CD14-positive monocyte (primary cell): Measurements from ENCODE around the gene DDN. TPM values are rescaled to one million over a fixed set of nuclear protein-coding genes. Genes with fewer than 3 reads are reported as not detected.

Experiments
- DNase-seq, 3 donors: peaks; one replicate each; pipeline ENCODE4 v3.0.0-alpha.2; 2011 to 2022
- H2AFZ ChIP-seq: 2 replicates; pipeline ENCODE4 v1.6.0; 2012; ENCODE audit warnings: mild to moderate bottlenecking, low read depth, low read length, inconsistent platforms; ENCODE audit not compliant: insufficient read depth, poor library complexity, severe bottlenecking
- H3K27ac ChIP-seq, 2 donors: 1 replicate in 1 of 2; 2 replicates in 1 of 2; pipeline ENCODE4 v1.5.1; 2012 to 2013; ENCODE audit warnings: low read length in 2 of 2, control low read depth in 1 of 2, inconsistent platforms in 1 of 2, low read depth in 1 of 2, mild to moderate bottlenecking in 1 of 2
- H3K27me3 ChIP-seq, 2 donors: one replicate each; pipeline versions ENCODE4 v1.6.0 to v1.6.1; 2011 to 2013; ENCODE audit warnings: low read length in 2 of 2; ENCODE audit not compliant: control insufficient read depth in 2 of 2, insufficient read depth in 2 of 2
- H3K36me3 ChIP-seq, 2 donors: replicated peaks in 1 of 2; 1 replicate in 1 of 2; 2 replicates in 1 of 2; pipeline versions ENCODE4 v1.5.1 to v1.6.1; 2012 to 2013; ENCODE audit warnings: low read length in 2 of 2, control low read depth in 1 of 2, inconsistent platforms in 1 of 2, mild to moderate bottlenecking in 1 of 2; ENCODE audit not compliant: insufficient read depth in 2 of 2, control insufficient read depth in 1 of 2
- H3K4me1 ChIP-seq, 2 donors: 1 replicate in 1 of 2; 2 replicates in 1 of 2; pipeline versions ENCODE4 v1.5.1 to v1.6.1; 2012 to 2013; ENCODE audit warnings: low read length in 2 of 2, control low read depth in 1 of 2, inconsistent platforms in 1 of 2, mild to moderate bottlenecking in 1 of 2, moderate library complexity in 1 of 2; ENCODE audit not compliant: insufficient read depth in 2 of 2, control insufficient read depth in 1 of 2
- H3K4me2 ChIP-seq: replicated peaks from 2 replicates; pipeline ENCODE3; 2012; ENCODE audit warnings: low read length, moderate library complexity, mild to moderate bottlenecking; ENCODE audit not compliant: poor library complexity, severe bottlenecking; ENCODE audit errors: extremely low read depth
- H3K4me3 ChIP-seq, 3 experiments: fragments of 200-600 bp in 1 of 3; sonication (generic) in 1 of 3; replicated peaks in 1 of 3; 1 replicate in 2 of 3; 2 replicates in 1 of 3; pipeline ENCODE4 v1.5.1; 2011 to 2013; ENCODE audit warnings: low read length in 3 of 3, mild to moderate bottlenecking in 3 of 3, control low read depth in 2 of 3, low read depth in 2 of 3, inconsistent platforms in 1 of 3, moderate library complexity in 1 of 3
- H3K79me2 ChIP-seq: 2 replicates; pipeline ENCODE4 v1.6.0; 2012; ENCODE audit warnings: mild to moderate bottlenecking, control low read depth, inconsistent platforms, low read length, moderate library complexity; ENCODE audit not compliant: insufficient read depth
- H3K9ac ChIP-seq: 2 replicates; pipeline ENCODE4 v1.6.0; 2017; ENCODE audit warnings: low read length, mild to moderate bottlenecking; ENCODE audit not compliant: insufficient read depth, poor library complexity, severe bottlenecking
- H3K9me3 ChIP-seq, 2 donors: replicated peaks in 1 of 2; 1 replicate in 1 of 2; 2 replicates in 1 of 2; pipeline versions ENCODE4 v1.5.1 to v1.6.1; 2012 to 2013; ENCODE audit warnings: low read length in 2 of 2, control low read depth in 1 of 2; ENCODE audit not compliant: control insufficient read depth in 1 of 2, insufficient read depth in 1 of 2
- H4K20me1 ChIP-seq: 2 replicates; pipeline ENCODE4 v1.6.0; 2012; ENCODE audit warnings: mild to moderate bottlenecking, low read length, control low read depth, moderate library complexity; ENCODE audit not compliant: insufficient read depth
- H3K27ac Mint-ChIP-seq, 7 donors: one replicate each; pipeline ENCODE4 v1.8.0; 2020; ENCODE audit warnings: mild to moderate bottlenecking in 7 of 7, mixed read lengths in 7 of 7, moderate library complexity in 6 of 7, inconsistent platforms in 2 of 7
- H3K27me3 Mint-ChIP-seq, 3 donors: one replicate each; pipeline ENCODE4 v1.8.0; 2021 to 2022; ENCODE audit warnings: low read depth in 3 of 3, mild to moderate bottlenecking in 3 of 3, mixed read lengths in 3 of 3, moderate library complexity in 3 of 3, inconsistent platforms in 1 of 3
- H3K36me3 Mint-ChIP-seq, 2 donors: one replicate each; pipeline ENCODE4 v1.8.0; 2020; ENCODE audit warnings: mixed read lengths in 2 of 2, inconsistent platforms in 1 of 2, mild to moderate bottlenecking in 1 of 2
- H3K4me1 Mint-ChIP-seq: one replicate; pipeline ENCODE4 v1.8.0; 2020; ENCODE audit warnings: mild to moderate bottlenecking, mixed read lengths
- H3K4me3 Mint-ChIP-seq, 2 donors: one replicate each; pipeline ENCODE4 v1.8.0; 2020; ENCODE audit warnings: mild to moderate bottlenecking in 2 of 2, mixed read lengths in 2 of 2, moderate library complexity in 1 of 2
- H3K9me3 Mint-ChIP-seq, 7 donors: one replicate each; pipeline ENCODE4 v1.8.0; 2020 to 2022; ENCODE audit warnings: mixed read lengths in 7 of 7, mild to moderate bottlenecking in 6 of 7, moderate library complexity in 6 of 7, inconsistent platforms in 2 of 7
- whole genome bisulfite sequencing: methylation state at CpG from one replicate; pipeline ENCODE4 v1.1.5; 2013; ENCODE audit warnings: missing lambda C conversion rate; ENCODE audit not compliant: insufficient coverage; 5-methylcytosine and 5-hydroxymethylcytosine counted together
- intact Hi-C, 2 donors: fragments of 100-400 bp; cut with micrococcal nuclease; formaldehyde crosslinking; loops; one replicate each; pipeline versions ENCODE4 v1.15.0 to v1.15.1; 2023
- polyA plus RNA-seq, 3 donors: library from polyadenylated mRNA; depleted of rRNA in 1 of 3; unstranded in 2 of 3; stranded (reverse) in 1 of 3; fragments of 300-500 nt in 2 of 3; fragments of >200 nt in 1 of 3; fragmentation: Illumina TruSeq in 2 of 3; gene quantifications; 1 replicate in 2 of 3; 2 replicates in 1 of 3; pipeline ENCODE4 v1.2.3, GENCODE V29; 2012 to 2021
- TF ChIP-seq, protein P1 (sequence below): fragments of 200-600 bp; IDR thresholded peaks from one replicate; pipeline ENCODE4 v1.8.0; 2022; ENCODE audit warnings: antibody characterized with exemption, mild to moderate bottlenecking

Gene DDN
- polyA plus RNA-seq, 3 donors = 0.27 TPM; not detected in 2

DNA sequence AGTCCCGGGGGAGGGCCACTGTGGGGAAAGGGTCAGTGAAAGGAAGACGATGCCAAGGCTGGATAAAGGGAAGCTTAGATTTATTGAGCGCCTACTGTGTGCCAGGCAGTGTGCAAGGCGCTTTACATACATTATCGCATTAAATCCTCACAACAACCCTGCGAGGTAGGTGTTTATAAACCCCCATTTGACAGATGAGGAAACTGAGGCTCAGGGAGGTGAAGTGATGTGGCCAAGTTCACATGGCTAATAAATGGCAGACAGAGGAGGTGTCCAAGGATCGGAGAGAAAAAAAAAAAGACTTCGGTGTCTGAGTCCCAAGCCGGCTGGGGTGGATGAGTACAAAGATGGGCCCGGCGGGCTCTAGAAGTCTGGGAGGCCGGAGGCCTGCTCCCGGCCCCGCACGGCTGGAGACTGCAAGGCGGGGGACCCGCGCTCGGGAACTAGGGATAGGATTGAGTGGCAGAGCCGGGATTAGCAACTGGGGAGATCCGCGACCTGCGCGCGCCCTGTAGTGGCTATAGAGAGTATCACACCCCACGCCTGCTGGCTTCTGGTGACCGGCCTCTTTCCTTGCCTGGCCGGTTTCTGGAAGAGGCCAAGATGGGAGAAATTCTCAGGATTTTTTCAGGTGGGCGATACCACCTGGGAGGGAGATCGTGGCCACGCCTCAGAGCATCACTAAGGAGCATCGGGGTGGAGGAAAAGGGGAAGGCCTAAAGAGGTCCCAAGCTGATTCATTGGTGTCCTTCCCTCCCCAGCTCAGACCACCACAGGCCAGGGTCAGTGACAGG is 3.9 kb downstream of the DDN start:
- TF ChIP-seq, protein P1, sequence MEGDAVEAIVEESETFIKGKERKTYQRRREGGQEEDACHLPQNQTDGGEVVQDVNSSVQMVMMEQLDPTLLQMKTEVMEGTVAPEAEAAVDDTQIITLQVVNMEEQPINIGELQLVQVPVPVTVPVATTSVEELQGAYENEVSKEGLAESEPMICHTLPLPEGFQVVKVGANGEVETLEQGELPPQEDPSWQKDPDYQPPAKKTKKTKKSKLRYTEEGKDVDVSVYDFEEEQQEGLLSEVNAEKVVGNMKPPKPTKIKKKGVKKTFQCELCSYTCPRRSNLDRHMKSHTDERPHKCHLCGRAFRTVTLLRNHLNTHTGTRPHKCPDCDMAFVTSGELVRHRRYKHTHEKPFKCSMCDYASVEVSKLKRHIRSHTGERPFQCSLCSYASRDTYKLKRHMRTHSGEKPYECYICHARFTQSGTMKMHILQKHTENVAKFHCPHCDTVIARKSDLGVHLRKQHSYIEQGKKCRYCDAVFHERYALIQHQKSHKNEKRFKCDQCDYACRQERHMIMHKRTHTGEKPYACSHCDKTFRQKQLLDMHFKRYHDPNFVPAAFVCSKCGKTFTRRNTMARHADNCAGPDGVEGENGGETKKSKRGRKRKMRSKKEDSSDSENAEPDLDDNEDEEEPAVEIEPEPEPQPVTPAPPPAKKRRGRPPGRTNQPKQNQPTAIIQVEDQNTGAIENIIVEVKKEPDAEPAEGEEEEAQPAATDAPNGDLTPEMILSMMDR = peak; percentile 90
- H3K27ac Mint-ChIP-seq = peak overlapping the region in 3 of 7 donors; percentile 20 to 67 (median 58)
- peaks cover 0 to 33% (median 6%) of the 10 kb centered on the region in 7 donors for H3K9me3 Mint-ChIP-seq
- Histone ChIP-seq H3K79me2 (no peaks in the 10 kb centered on the region), H4K20me1 (peaks cover 10% of the 10 kb centered on the region), H3K4me1 (peaks cover 38 to 46% of the 10 kb centered on the region in 2 donors), H2AFZ (peak overlapping the region; percentile 39), H3K9me3 (peaks cover 0 to 13% of the 10 kb centered on the region in 2 donors), H3K4me2 (peak overlapping the region; percentile 29), H3K27me3 (peaks cover 56 to 83% of the 10 kb centered on the region in 2 donors), H3K27ac (no peak overlapping the region), H3K4me3 (peak overlapping the region in 1 of 3 experiments; percentile 35), H3K36me3 (peaks cover 0 to 2% of the 10 kb centered on the region in 2 donors), H3K9ac (no peak overlapping the region)
- WGBS = under 1% methylated on average over 22 of the region's 32 CpGs
- intact Hi-C loops = loop anchor here in 1 of 2 donors (10.0 kb wide), 1 partner anchor 50 kb away; no protein-coding TSS in a partner anchor
- H3K36me3 Mint-ChIP-seq = peaks cover 13 to 26% of the 10 kb centered on the region in 2 donors
- peak in 2 of 3 donors; percentile 64 to 74 for DNase-seq
- peaks cover 41% of the 10 kb centered on the region for H3K4me1 Mint-ChIP-seq
- H3K27me3 Mint-ChIP-seq = peaks cover 77 to 93% (median 84%) of the 10 kb centered on the region in 3 donors
- peak overlapping the region; percentile 56 to 88 for H3K4me3 Mint-ChIP-seq

DNA sequence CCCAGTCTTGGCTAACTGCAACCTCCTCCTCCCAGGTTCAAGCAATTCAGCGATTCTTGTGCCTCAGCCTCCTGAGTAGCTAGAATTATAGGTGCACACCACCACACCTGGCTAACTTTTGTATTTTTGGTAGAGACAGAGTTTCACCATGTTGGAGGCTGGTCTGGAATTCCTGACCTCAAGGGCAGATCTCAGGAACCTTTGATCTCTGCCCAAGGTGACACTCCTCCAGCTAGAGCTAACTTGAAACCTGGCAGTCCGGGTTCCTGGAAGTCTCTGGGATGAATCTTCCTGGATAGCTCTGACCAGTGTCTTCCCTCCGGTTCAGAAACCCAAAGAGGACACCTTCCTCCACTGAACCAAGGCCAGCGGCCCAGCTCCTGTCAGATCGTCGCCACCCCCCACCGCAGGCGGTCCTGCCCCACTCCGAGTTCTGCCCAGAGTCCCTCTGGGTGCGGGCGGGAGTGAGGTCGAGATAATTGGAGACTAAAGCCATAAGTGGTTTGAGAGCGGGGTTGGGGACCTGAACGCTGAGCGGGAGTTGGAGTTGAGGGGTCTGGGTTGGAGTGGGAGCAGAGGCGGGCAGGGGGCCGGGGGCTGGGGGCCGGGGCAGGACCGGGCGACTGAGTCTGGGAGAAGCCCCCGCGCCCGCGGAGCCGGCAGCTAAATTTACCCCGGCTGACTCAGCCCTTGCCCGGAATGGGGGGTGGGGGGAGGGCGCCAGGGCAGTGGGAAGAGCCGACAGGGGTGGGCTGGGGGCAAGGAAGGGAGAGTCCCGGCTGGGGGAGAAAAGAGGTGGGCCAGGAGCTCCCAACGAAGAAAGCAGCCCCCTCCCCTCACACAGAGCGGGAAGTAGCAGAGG is 4.7 kb downstream of the DDN start:
- H3K4me2 ChIP-seq = no peak overlapping the region
- no peak overlapping the region for H3K27ac ChIP-seq
- no peaks in the 10 kb centered on the region for H3K79me2 ChIP-seq
- WGBS = 25% methylated on average over 11 of the region's 32 CpGs
- peaks cover 31 to 38% of the 10 kb centered on the region in 2 donors for H3K4me1 ChIP-seq
- Mint-ChIP-seq H3K27ac (peak overlapping the region in 1 of 7 donors; percentile 58), H3K4me1 (peaks cover 33% of the 10 kb centered on the region), H3K27me3 (peaks cover 76 to 93% (median 82%) of the 10 kb centered on the region in 3 donors), H3K4me3 (peak overlapping the region; percentile 56 to 88), H3K9me3 (peaks cover 0 to 28% (median 3%) of the 10 kb centered on the region in 7 donors), H3K36me3 (peaks cover 5 to 20% of the 10 kb centered on the region in 2 donors)
- peaks cover 0 to 5% of the 10 kb centered on the region in 2 donors for H3K9me3 ChIP-seq
- peaks cover 48 to 80% of the 10 kb centered on the region in 2 donors for H3K27me3 ChIP-seq
- intact Hi-C loops = loop anchor here in 1 of 2 donors (10.0 kb wide), 1 partner anchor 50 kb away; no protein-coding TSS in a partner anchor
- no peak overlapping the region for H3K9ac ChIP-seq
- no peaks in the 10 kb centered on the region for H3K36me3 ChIP-seq
- TF ChIP-seq, protein P1 = no peak
- H3K4me3 ChIP-seq = no peak overlapping the region
- H4K20me1 ChIP-seq = peaks cover 1% of the 10 kb centered on the region
- H2AFZ ChIP-seq = no peak overlapping the region
- no peak for DNase-seq
